ENCODE measurements around the gene RNF43. TPM values are rescaled to one million over a fixed set of nuclear protein-coding genes. Genes with fewer than 3 reads are reported as not detected.

The RNF43 gene
- 0.20 TPM in 1 of 2 replicates, not detected in the other for total RNA-seq

GRCh38 chr17:58417300-58418092, at the start of gene RNF43:
TSS of gene RNF43 (minus strand) at chr17:58417534. CDS start at chr17:58415577, 1,957 bp downstream.

Other genes with a start within 250 kb of the RNF43 start
- not detected in 2 replicates for gene EPX, start 224.8 kb downstream of the RNF43 start, total RNA-seq
- 8.6 and 11.5 TPM in 2 replicates for gene MKS1, start 198.3 kb downstream of the RNF43 start, total RNA-seq
- gene LPO, start 178.9 kb downstream of the RNF43 start, total RNA-seq, result 0.07 TPM in 1 of 2 replicates, not detected in the other
- gene MPO, start 136.6 kb downstream of the RNF43 start, total RNA-seq, result not detected in 2 replicates
- 0.13 and 0.20 TPM in 2 replicates for gene TSPOAP1, start 88.7 kb downstream of the RNF43 start, total RNA-seq
- gene SUPT4H1, start 65.3 kb downstream of the RNF43 start, total RNA-seq, result 26.5 and 31.4 TPM in 2 replicates
- gene HSF5, start 70.9 kb upstream of the RNF43 start, total RNA-seq, result not detected in 2 replicates
- 53.8 and 76.7 TPM in 2 replicates for gene MTMR4, start 97.1 kb upstream of the RNF43 start, total RNA-seq